Heart left ventricle (tissue), 16 donors: ENCODE data around the gene EXOC4. TPM values are rescaled to one million over a fixed set of nuclear protein-coding genes. Genes with fewer than 3 reads are reported as not detected.

ENCODE experiments used
- ATAC-seq, 4 donors: fragments of 200-7000 bp; cut with Tn5 transposase; one replicate each; pipeline ENCODE4 v1.9.1; 2020 to 2022; ENCODE audit warnings: moderate library complexity in 4 of 4, mild to moderate bottlenecking in 3 of 4, moderate number of reproducible peaks in 1 of 4
- DNase-seq, 5 donors: peaks; one replicate each; pipeline ENCODE4 v3.0.0-alpha.2; 2020
- H3K27ac ChIP-seq, 12 donors: fragments of 200-600 bp; sonication (generic) in 4 of 12; one replicate each; pipeline versions ENCODE4 v1.5.0 to v1.8.0; 2016 to 2022; ENCODE audit warnings: mild to moderate bottlenecking in 2 of 12
- H3K27me3 ChIP-seq, 9 donors: fragments of 200-600 bp; sonication (generic) in 2 of 9; one replicate each; pipeline versions ENCODE4 v1.5.1 to v1.8.0; 2016 to 2022; ENCODE audit warnings: mild to moderate bottlenecking in 3 of 9
- H3K36me3 ChIP-seq, 9 donors: fragments of 200-600 bp; sonication (generic) in 2 of 9; one replicate each; pipeline versions ENCODE4 v1.5.0 to v1.8.0; 2018 to 2022; ENCODE audit warnings: mild to moderate bottlenecking in 2 of 9
- H3K4me1 ChIP-seq, 12 donors: fragments of 200-600 bp; sonication (generic) in 4 of 12; one replicate each; pipeline versions ENCODE4 v1.5.0 to v1.8.0; 2016 to 2022; ENCODE audit warnings: mild to moderate bottlenecking in 3 of 12
- H3K4me3 ChIP-seq, 12 donors: fragments of 200-600 bp; sonication (generic) in 4 of 12; one replicate each; pipeline versions ENCODE4 v1.5.0 to v1.8.0; 2017 to 2022; ENCODE audit warnings: mild to moderate bottlenecking in 9 of 12, moderate library complexity in 4 of 12
- H3K9me3 ChIP-seq, 12 donors: fragments of 200-600 bp; sonication (generic) in 4 of 12; one replicate each; pipeline versions ENCODE4 v1.5.0 to v1.8.0; 2016 to 2022; ENCODE audit warnings: mild to moderate bottlenecking in 1 of 12
- POLR2A ChIP-seq, 2 donors: fragments of 450-650 bp; IDR thresholded peaks; one replicate each; pipeline ENCODE4 v1.6.1; 2017; ENCODE audit warnings: antibody characterized with exemption in 2 of 2, mild to moderate bottlenecking in 2 of 2, moderate library complexity in 2 of 2
- WGBS, 4 donors: extraction: QIAGEN DNeasy Blood & Tissue Kit in 2 of 4; methylation state at CpG; one replicate each; pipeline versions ENCODE4 v1.1.5 to v1.1.7; 2013 to 2018; 5-methylcytosine and 5-hydroxymethylcytosine counted together
- intact Hi-C, 10 donors: fragments of 100-400 bp; cut with DNase I; formaldehyde crosslinking; loops; one replicate each; pipeline versions ENCODE4 v1.11.1 to v1.14.2; 2022
- polyA plus RNA-seq, 2 donors: library from polyadenylated mRNA; stranded (reverse); fragments of 200-250 nt; gene quantifications; one replicate each; pipeline ENCODE4 v1.2.3, GENCODE V29; 2013
- total RNA-seq, 9 donors: library from RNA; depleted of rRNA in 2 of 9; stranded (reverse); fragments of >200 nt in 2 of 9; fragmentation: NEBNext Ultra II Directional in 3 of 9; extraction: Animal tissue kit (Norgen Biotek cat#: 25700) in 3 of 9; gene quantifications; one replicate each; pipeline versions ENCODE4 v1.1.0 to v1.2.4, GENCODE V29; 2016 to 2023
- TF ChIP-seq, protein P1 (sequence below), 12 donors: fragments of 200-600 bp; sonication (generic) in 4 of 12; IDR thresholded peaks; one replicate each; pipeline versions ENCODE4 v1.5.0 to v1.8.0; 2018 to 2022; ENCODE audit warnings: antibody characterized with exemption in 12 of 12, mild to moderate bottlenecking in 5 of 12
- donor health status: ischemic (EF 13 %, LVEDD 7.1; RV severe dilation, severe dysfunction).
- donor health status: healthy with polysubstance abuse.
- donor health status: DM: no; HTN: yes; CAD: no.
- donor health status: DM: no; HTN: no; CAD: no.
- donor health status: ischemic (EF 25% LVEDD 6.9; RV normal size, moderate dysfunction).
- donor health status: ischemic (EF 25% LVEDD 5.7; RV mildly dilated, moderate dysfunction).
- donor health status: healthy.
- donor health status: DM: yes; HTN: yes; CAD: no.
- donor health status: ischemic (EF 35%, LVEDD 5.7; RV mildly dilated, moderate dysfunction).
- donor health status: nonischemic (EF 11% LVEDD 7.7; RV severe dilation, severe dysfunction).
- donor health status: DM: yes; HTN: yes; CAD: no.
- donor health status: PGD.
- donor health status: ischemic (EF 29% LVEDD 5.4; RV normal size, mild dysfunction).
- donor health status: nonischemic (EF 23%, LVEDD 6.1; RV moderate dilation, normal function).

The EXOC4 gene
- total and polyA plus RNA-seq, 11 donors: 8.8 to 61.2 (median 33.8) TPM

DNA sequence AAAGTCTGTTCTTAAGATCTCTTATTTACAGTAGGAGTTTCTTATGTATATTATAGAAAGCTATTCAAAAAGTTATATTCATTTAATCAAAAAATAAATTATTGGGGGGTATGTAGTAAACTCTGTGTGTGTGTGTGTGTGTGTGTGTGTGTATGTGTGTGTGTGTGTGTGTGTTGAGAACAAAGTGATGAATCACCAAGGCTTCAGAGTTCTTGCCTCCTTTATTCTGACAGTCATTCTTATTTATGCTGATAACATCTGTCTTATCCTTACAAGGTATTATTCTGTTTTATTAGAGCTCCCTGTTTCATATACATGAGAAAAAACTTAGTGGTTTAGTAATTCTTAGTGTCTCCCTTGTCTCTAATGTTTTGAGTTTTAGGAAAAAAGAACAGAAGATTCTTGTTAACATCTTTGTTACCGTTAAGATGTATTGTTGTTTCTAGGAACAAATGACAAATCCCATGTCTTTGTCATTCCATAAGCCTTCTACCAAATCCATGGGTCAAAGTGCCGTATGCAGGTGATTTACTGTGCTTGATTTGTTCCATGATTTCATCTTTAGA lies 424.0 kb downstream of the EXOC4 start:
- no peaks in the 10 kb centered on the region for H3K4me1 ChIP-seq
- ATAC-seq (no peak), DNase-seq (no peak)
- no peaks in the 10 kb centered on the region for H3K9me3 ChIP-seq
- no peaks in the 10 kb centered on the region for H3K36me3 ChIP-seq
- WGBS, 4 donors: 85 to 91% (median 88%) methylated on average over 2 of the region's 2 CpGs
- no peak overlapping the region for H3K27ac ChIP-seq
- intact Hi-C loops: no loop called here
- H3K27me3 ChIP-seq: no peaks in the 10 kb centered on the region
- TF ChIP-seq POLR2A (IDR thresholded peaks at IDR 0.05): no peak
- TF ChIP-seq, protein P1, sequence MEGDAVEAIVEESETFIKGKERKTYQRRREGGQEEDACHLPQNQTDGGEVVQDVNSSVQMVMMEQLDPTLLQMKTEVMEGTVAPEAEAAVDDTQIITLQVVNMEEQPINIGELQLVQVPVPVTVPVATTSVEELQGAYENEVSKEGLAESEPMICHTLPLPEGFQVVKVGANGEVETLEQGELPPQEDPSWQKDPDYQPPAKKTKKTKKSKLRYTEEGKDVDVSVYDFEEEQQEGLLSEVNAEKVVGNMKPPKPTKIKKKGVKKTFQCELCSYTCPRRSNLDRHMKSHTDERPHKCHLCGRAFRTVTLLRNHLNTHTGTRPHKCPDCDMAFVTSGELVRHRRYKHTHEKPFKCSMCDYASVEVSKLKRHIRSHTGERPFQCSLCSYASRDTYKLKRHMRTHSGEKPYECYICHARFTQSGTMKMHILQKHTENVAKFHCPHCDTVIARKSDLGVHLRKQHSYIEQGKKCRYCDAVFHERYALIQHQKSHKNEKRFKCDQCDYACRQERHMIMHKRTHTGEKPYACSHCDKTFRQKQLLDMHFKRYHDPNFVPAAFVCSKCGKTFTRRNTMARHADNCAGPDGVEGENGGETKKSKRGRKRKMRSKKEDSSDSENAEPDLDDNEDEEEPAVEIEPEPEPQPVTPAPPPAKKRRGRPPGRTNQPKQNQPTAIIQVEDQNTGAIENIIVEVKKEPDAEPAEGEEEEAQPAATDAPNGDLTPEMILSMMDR (IDR thresholded peaks at IDR 0.05): no peak
- no peak overlapping the region for H3K4me3 ChIP-seq

DNA sequence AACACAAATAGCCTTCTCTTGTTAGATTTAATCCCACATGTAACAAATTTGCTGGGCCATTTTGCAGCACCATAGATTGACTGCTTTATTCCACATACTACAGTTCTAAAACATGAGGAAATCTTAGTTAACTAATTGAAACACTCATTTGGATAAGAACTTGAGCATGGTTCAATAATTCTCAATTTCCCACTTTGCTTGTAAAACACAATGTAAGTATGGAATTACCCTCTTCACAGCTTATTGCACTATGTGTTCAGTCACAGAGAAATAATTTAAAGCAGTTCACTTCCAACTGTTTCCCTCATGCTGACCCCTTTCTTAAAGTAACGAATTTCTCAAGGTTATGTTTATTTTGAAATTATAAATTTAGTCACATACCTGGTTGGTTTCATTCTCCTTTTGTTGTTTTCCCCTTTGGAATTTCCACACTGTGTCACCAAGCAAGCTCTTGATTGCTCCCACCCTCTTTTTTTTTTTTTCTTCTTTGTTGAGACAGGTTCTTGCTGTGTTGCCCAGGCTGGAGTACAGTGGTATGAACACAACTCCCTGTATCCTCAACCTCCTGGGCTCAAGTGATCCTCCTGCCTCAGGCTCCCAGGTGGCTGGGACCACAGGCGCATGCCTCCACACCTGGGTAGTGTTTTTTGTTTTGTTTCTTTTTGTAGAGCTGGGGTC lies 425.4 kb downstream of the EXOC4 start:
- Histone ChIP-seq H3K36me3 (no peaks in the 10 kb centered on the region), H3K27ac (no peak overlapping the region), H3K4me3 (no peak overlapping the region), H3K9me3 (no peaks in the 10 kb centered on the region), H3K27me3 (no peaks in the 10 kb centered on the region), H3K4me1 (no peaks in the 10 kb centered on the region)
- DNase-seq (no peak), ATAC-seq (no peak)
- TF ChIP-seq, protein P1 (IDR thresholded peaks at IDR 0.05): no peak
- no peak for TF ChIP-seq POLR2A (IDR thresholded peaks at IDR 0.05)
- WGBS, 4 donors: 94 to 99% (median 97%) methylated on average over 2 of the region's 2 CpGs
- intact Hi-C loops: no loop called here

DNA sequence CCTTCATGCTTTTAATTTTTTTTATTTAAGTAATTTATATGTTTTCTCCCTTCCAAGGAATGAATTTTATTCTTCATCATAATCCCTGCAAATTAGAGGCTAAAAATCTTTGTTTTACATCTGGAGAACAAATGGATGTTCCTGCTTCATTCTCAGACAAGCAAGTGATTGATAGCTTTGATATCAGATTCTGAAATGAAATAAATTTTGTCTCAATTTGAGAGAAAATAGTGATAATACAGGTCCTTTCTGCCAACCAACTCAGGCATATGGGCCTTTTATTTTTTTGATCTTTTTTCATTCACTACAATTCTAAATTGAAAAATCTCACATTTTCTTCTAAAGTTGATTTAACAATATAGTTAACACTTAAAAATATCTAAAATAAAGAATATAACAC lies 427.1 kb downstream of the EXOC4 start:
- ATAC-seq (no peak), DNase-seq (no peak)
- no peaks in the 10 kb centered on the region for H3K9me3 ChIP-seq
- no peaks in the 10 kb centered on the region for H3K36me3 ChIP-seq
- no peak overlapping the region for H3K27ac ChIP-seq
- H3K4me1 ChIP-seq: no peaks in the 10 kb centered on the region
- no peak overlapping the region for H3K4me3 ChIP-seq
- intact Hi-C loops: no loop called here
- TF ChIP-seq, protein P1 (IDR thresholded peaks at IDR 0.05): no peak
- no peak for TF ChIP-seq POLR2A (IDR thresholded peaks at IDR 0.05)
- no peaks in the 10 kb centered on the region for H3K27me3 ChIP-seq

DNA sequence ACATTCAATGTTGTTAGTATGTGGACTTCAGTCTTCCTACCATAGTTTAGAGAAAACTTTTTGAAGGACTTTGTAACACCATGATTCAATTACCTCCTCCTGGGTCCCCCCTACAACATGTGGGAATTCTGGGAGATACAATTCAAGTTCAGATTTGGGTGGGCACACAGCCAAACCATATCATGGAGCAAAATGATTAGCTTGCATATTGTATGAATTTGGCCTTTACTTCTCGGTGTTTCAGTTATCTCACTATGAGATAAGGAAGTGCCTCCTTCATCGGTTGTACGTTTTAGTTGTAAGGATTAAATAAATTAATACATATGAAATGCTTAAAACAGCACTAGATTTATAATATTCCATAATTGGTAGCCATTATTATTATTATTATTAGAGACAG lies 428.7 kb downstream of the EXOC4 start:
- no peak for ATAC-seq
- H3K4me3 ChIP-seq: no peak overlapping the region
- H3K9me3 ChIP-seq: no peaks in the 10 kb centered on the region
- no peak for TF ChIP-seq POLR2A (IDR thresholded peaks at IDR 0.05)
- TF ChIP-seq, protein P1 (IDR thresholded peaks at IDR 0.05): no peak
- intact Hi-C loops: no loop called here
- H3K27ac ChIP-seq: no peak overlapping the region
- WGBS, 4 donors: 84 to 93% (median 86%) methylated on average over 3 of the region's 3 CpGs
- no peak for DNase-seq
- H3K36me3 ChIP-seq: no peaks in the 10 kb centered on the region
- no peaks in the 10 kb centered on the region for H3K27me3 ChIP-seq
- H3K4me1 ChIP-seq: no peaks in the 10 kb centered on the region
